Measurements from ENCODE around the gene TRAPPC3L. TPM values are rescaled to one million over a fixed set of nuclear protein-coding genes. Genes with fewer than 3 reads are reported as not detected.

TRAPPC3L gene
- polyA plus RNA-seq, 1 experiment: 0.04 TPM

DNA sequence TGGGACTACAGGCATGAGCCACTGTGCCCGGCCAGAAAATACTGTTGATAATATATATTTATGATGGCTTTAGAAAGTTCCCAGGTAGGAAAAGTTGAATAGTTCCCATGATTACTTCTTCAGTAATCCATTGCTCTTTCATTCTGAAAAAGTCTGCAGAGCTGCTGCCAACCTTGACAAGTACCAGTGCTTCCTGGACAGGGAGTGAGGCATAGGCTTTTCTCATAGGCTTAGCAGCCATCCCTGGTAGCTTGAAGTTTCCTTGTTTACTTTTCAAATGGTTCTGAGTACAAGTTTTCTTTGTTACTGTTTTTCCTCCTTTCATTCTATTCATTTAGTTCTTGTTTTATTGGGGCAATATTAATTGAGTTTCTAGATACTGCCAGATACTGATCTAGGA is 33.7 kb upstream of the TRAPPC3L start:
- ChIA-PET POLR2A (no interaction called here), CTCF (interaction anchor here (0.6 to 2.2 kb wide), 6 partner anchors 8 to 608 kb away, joined by 3 to 7 read pairs (median 3); partner anchors contain the start of gene RWDD1)
- no peaks in the 10 kb centered on the region; the same call in 1 of the 2 replicates for H3K36me3 ChIP-seq (ENCODE audit: control insufficient read depth, insufficient read depth, low read length)
- DNase-seq (ENCODE audit: low read depth): no peak
- H3K27me3 ChIP-seq (ENCODE audit: control insufficient read depth, insufficient read depth, low read length): no peaks in the 10 kb centered on the region
- H3K4me3 ChIP-seq (ENCODE audit: low read depth, low read length): no peak overlapping the region
- TF ChIP-seq, protein P1, sequence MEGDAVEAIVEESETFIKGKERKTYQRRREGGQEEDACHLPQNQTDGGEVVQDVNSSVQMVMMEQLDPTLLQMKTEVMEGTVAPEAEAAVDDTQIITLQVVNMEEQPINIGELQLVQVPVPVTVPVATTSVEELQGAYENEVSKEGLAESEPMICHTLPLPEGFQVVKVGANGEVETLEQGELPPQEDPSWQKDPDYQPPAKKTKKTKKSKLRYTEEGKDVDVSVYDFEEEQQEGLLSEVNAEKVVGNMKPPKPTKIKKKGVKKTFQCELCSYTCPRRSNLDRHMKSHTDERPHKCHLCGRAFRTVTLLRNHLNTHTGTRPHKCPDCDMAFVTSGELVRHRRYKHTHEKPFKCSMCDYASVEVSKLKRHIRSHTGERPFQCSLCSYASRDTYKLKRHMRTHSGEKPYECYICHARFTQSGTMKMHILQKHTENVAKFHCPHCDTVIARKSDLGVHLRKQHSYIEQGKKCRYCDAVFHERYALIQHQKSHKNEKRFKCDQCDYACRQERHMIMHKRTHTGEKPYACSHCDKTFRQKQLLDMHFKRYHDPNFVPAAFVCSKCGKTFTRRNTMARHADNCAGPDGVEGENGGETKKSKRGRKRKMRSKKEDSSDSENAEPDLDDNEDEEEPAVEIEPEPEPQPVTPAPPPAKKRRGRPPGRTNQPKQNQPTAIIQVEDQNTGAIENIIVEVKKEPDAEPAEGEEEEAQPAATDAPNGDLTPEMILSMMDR (IDR thresholded peaks at IDR 0.05; ENCODE audit: insufficient read depth, low read depth, low read length): no peak

DNA sequence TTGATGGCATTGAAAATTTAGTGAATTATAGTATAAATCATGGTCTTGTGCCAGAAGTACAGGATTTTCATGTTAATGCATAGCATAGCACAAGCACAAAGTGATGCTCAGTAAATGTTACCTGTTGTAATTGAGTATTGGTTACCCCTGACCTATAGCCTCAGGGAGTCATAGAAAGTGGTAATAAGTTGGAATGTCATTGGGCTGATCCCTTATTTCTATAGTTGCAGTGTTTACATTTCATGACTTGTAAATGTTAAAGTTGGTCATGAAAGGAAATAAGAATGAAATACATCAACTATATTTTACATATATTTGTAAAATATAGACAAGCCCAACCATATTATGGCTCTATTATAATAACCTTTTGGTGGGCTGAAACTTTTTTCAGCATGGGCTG is 32.9 kb upstream of the TRAPPC3L start:
- DNase-seq (ENCODE audit: low read depth): no peak
- CTCF ChIA-PET: interaction anchor here (1.2 kb wide), 1 partner anchor 10 kb away, joined by 3 read pairs; no protein-coding TSS in a partner anchor
- Histone ChIP-seq H3K4me3 (ENCODE audit: low read depth, low read length) (no peak overlapping the region), H3K27me3 (ENCODE audit: control insufficient read depth, insufficient read depth, low read length) (no peaks in the 10 kb centered on the region), H3K36me3 (ENCODE audit: control insufficient read depth, insufficient read depth, low read length) (no peaks in the 10 kb centered on the region; the same call in 1 of the 2 replicates)
- TF ChIP-seq, protein P1 (IDR thresholded peaks at IDR 0.05; ENCODE audit: insufficient read depth, low read depth, low read length): no peak
- POLR2A ChIA-PET: no interaction called here

DNA sequence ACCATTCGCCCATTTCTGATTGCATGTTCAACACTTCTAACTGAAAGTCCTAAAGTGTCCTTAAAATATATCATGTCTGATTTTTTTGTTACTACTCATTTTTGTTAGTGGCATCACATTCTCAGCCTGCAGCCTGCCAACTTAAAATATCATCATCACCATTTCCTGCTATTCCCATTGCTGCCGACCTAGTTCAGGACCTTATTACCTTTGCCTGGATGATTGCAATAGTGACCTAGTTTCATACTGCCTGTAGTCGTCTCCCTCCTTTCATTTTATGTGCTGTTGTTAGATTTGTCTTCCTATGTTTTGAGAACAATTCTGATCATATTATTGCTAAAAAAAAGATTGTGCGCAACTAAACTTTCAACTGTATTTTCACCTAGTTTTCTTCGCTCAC is 32.0 kb upstream of the TRAPPC3L start:
- TF ChIP-seq, protein P1 (IDR thresholded peaks at IDR 0.05; ENCODE audit: insufficient read depth, low read depth, low read length): no peak
- CTCF ChIA-PET: interaction anchor here (1.2 kb wide), 1 partner anchor 10 kb away, joined by 3 read pairs; no protein-coding TSS in a partner anchor
- POLR2A ChIA-PET: no interaction called here
- Histone ChIP-seq H3K4me3 (ENCODE audit: low read depth, low read length) (no peak overlapping the region), H3K27me3 (ENCODE audit: control insufficient read depth, insufficient read depth, low read length) (no peaks in the 10 kb centered on the region), H3K36me3 (ENCODE audit: control insufficient read depth, insufficient read depth, low read length) (no peaks in the 10 kb centered on the region; the same call in 1 of the 2 replicates)
- DNase-seq (ENCODE audit: low read depth): no peak

DNA sequence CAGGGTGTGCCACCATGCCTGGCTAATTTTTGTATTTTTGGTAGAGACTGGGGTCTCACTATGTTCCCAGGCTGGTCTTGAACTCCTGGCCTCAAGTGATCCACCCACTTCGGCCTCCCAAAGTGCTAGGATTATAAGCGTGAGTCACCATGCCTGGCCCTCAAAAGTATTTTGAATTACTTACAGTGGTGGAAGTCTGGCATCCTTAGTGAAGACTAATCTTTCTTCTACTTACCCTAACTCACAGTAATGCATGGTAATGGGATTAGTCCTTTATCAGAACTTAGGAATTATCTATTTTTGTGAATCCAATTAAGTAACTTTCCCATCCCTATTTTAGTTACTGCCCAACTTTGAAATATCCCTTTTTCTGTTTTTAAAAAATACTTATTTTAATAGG is 29.7 kb upstream of the TRAPPC3L start:
- Histone ChIP-seq H3K36me3 (ENCODE audit: control insufficient read depth, insufficient read depth, low read length) (no peaks in the 10 kb centered on the region; the same call in 1 of the 2 replicates), H3K27me3 (ENCODE audit: control insufficient read depth, insufficient read depth, low read length) (no peaks in the 10 kb centered on the region), H3K4me3 (ENCODE audit: low read depth, low read length) (no peak overlapping the region)
- ChIA-PET POLR2A (no interaction called here), CTCF (no interaction called here)
- no peak for DNase-seq (ENCODE audit: low read depth)
- TF ChIP-seq, protein P1 (IDR thresholded peaks at IDR 0.05; ENCODE audit: insufficient read depth, low read depth, low read length): no peak

DNA sequence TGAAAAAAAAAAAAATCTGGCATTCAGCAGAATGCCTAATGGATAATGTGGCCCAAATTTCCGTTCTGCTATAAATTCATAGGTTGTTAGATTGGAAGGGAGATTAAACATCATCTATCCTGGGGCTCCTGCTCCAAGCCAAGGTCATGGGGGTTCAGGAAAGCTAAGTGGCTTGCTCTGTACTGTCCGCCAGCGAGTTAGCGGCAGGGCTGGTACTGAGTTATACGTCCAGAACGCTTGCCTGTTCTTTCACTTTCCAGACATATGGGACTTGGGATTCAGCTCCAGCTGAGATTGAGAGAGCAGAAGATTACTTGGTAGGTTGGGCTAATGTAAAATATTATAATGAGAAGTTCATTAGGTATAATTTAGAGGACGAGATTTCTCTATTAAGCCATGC is 26.7 kb upstream of the TRAPPC3L start:
- TF ChIP-seq, protein P1 (IDR thresholded peaks at IDR 0.05; ENCODE audit: insufficient read depth, low read depth, low read length): no peak
- POLR2A ChIA-PET: no interaction called here
- Histone ChIP-seq H3K4me3 (ENCODE audit: low read depth, low read length) (peak overlapping the region; percentile 69), H3K36me3 (ENCODE audit: control insufficient read depth, insufficient read depth, low read length) (no peaks in the 10 kb centered on the region; the same call in 1 of the 2 replicates), H3K27me3 (ENCODE audit: control insufficient read depth, insufficient read depth, low read length) (no peaks in the 10 kb centered on the region)
- CTCF ChIA-PET: interaction anchor here (0.7 to 3.8 kb wide), 9 partner anchors 8 to 303 kb away, joined by 3 to 23 read pairs (median 7); partner anchors contain the start of gene TSPYL1
- no peak for DNase-seq (ENCODE audit: low read depth)

Measured in BJ (cell line).